Measurements from ENCODE around the gene GPD2.
A peak's percentile ranks its signal among the peaks of the same experiment; 100 is the strongest.
"Not testable (repeated sequence)": the region's sequence is repeated elsewhere in the genome, so short reads cannot be mapped to it uniquely, and the experiment has no call there.

The GPD2 gene

DNA sequence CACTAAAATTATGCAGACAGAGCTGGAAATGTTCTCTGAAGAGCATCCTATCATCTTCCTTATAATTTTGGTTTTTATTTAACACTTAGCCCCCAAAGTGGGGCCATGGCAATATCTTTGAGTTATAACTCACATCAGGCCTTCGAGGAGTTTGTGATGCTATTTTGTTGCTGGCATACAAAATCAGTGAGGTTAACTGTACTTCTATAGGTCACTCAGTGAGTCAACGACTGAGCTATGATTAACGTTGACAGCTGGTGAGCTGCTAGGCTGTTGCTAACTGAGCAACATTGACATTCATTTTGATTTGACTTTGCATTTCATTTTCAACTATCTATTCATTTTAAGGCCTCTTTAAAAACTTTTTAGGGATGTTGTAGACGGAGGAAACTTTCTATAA, 50.0 kb downstream of the GPD2 start:
- H3K4me3 ChIP-seq (ENCODE audit: low read depth, low read length) = no peak overlapping the region
- TF ChIP-seq, protein P1, sequence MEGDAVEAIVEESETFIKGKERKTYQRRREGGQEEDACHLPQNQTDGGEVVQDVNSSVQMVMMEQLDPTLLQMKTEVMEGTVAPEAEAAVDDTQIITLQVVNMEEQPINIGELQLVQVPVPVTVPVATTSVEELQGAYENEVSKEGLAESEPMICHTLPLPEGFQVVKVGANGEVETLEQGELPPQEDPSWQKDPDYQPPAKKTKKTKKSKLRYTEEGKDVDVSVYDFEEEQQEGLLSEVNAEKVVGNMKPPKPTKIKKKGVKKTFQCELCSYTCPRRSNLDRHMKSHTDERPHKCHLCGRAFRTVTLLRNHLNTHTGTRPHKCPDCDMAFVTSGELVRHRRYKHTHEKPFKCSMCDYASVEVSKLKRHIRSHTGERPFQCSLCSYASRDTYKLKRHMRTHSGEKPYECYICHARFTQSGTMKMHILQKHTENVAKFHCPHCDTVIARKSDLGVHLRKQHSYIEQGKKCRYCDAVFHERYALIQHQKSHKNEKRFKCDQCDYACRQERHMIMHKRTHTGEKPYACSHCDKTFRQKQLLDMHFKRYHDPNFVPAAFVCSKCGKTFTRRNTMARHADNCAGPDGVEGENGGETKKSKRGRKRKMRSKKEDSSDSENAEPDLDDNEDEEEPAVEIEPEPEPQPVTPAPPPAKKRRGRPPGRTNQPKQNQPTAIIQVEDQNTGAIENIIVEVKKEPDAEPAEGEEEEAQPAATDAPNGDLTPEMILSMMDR (conservative IDR thresholded peaks at IDR 0.05; ENCODE audit: low read depth, low read length) = no peak
- DNase-seq (ENCODE audit: low read depth) = peak; percentile 61

DNA sequence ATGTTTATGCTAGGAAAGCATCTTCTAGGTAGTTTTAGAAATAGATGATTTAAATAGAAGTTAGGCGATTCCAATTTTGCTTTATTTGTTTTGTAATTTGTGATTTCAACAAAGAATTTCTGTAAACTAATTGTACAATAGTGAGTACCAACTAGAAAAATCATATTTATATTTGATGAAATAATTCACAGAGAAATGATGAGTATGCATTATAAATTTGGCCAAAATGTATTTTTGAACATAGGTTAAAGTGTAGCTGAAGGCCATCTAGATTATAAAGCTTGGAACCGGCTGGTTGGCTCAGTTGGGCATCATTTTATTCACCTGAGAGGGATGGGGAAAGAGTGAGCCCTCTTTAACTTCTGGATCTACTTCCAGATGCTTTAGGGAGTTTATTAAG, 50.4 kb downstream of the GPD2 start:
- DNase-seq (ENCODE audit: low read depth) = no peak
- no peak overlapping the region for H3K4me3 ChIP-seq (ENCODE audit: low read depth, low read length)
- TF ChIP-seq, protein P1 (conservative IDR thresholded peaks at IDR 0.05; ENCODE audit: low read depth, low read length) = no peak

DNA sequence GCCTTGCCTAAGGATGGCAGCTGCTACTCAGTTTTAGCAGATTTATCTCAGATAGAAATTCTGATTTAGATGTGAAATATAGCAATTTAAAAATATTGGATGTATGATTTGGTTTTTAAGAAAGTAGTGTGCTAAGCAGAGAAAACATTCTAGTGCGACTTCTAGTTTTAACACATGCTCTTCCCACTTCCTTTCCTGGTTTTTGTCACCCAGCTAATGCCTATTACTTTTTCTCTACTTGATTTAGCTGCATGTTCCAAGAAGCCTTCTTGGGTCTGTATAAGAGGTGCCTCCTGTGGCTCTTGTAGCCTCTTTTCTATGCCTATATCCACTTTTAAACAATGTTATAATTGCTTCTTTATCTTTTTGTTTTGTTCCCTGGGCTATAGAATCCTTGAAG, 53.0 kb downstream of the GPD2 start:
- DNase-seq (ENCODE audit: low read depth) = no peak
- TF ChIP-seq, protein P1 (conservative IDR thresholded peaks at IDR 0.05; ENCODE audit: low read depth, low read length) = no peak
- no peak overlapping the region for H3K4me3 ChIP-seq (ENCODE audit: low read depth, low read length)

DNA sequence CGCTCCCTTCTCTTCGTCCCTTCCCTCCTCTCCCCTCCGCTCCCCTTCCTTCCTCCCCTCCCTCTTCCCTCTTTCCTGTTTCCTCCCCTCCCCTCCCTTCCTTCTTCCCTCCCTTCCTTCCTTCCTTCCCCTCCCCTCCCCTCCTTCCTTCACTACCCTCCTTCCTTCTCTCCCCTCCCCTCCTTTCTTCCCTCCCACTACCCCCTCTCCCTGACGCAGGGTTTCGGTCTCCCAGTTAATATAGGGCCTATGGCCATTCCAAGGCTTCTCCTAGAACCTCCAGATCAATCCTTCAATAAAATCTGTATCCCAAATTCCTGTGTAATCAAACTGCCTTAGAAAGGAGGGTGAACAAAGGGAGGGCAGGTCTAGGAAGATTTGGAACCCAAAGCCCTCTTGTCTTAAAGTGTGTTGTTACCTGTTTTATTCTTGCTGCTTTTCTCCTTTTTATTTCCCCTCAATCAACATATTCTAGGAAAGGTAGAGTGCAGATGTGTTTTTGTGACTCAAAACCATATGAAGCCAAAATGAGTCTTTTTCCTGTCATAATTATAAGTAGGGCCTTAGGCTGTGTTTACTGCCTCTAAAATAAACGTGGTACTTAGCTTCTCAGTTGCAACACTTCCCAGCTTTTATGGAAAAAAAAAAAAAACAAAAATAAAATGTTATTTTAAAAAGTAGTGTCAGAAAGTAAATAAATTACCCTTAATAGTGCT, 53.7 kb downstream of the GPD2 start:
- no peak overlapping the region for H3K4me3 ChIP-seq (ENCODE audit: low read depth, low read length)
- TF ChIP-seq, protein P1 (conservative IDR thresholded peaks at IDR 0.05; ENCODE audit: low read depth, low read length) = no peak
- DNase-seq (ENCODE audit: low read depth) = no peak

DNA sequence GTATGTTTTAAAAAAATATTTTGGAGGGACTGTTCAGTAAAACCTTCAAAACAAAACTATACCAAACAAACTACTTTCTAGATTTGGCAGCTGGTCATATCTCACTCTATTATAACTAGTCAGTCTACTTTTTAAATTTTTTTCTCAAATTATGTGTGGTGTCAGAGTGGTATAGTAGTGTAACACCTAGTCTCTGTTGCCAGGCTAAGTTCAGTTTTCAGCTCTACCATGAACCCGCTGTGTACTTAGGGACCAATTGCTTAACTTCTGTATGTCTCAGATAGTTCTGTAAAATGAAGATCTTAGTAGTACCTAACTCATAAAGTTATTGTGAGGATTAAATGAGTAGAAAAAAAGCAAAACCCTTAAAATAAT, 54.3 kb downstream of the GPD2 start:
- DNase-seq (ENCODE audit: low read depth) = no peak
- no peak overlapping the region for H3K4me3 ChIP-seq (ENCODE audit: low read depth, low read length)
- TF ChIP-seq, protein P1 (conservative IDR thresholded peaks at IDR 0.05; ENCODE audit: low read depth, low read length) = no peak

DNA sequence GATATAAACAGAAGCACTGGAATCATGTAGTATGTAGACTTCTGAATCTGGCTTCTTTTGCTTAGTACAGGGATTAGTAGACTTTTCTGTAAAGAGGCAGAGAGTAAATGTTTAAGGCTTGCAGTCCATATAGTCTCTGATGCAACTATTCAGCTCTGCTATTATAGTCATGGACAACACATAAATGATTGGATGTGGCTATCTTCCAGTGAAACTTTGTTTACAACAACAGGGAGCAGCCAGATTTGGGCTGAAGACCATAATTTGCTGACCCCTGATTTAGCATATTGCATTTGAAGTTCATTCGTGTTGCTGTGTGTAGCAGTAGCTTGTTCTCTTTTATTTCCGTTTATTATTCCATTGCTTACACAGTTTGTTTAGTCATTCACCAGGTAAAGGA, 55.0 kb downstream of the GPD2 start:
- H3K4me3 ChIP-seq (ENCODE audit: low read depth, low read length) = no peak overlapping the region
- no peak for DNase-seq (ENCODE audit: low read depth)
- TF ChIP-seq, protein P1 (conservative IDR thresholded peaks at IDR 0.05; ENCODE audit: low read depth, low read length) = no peak

DNA sequence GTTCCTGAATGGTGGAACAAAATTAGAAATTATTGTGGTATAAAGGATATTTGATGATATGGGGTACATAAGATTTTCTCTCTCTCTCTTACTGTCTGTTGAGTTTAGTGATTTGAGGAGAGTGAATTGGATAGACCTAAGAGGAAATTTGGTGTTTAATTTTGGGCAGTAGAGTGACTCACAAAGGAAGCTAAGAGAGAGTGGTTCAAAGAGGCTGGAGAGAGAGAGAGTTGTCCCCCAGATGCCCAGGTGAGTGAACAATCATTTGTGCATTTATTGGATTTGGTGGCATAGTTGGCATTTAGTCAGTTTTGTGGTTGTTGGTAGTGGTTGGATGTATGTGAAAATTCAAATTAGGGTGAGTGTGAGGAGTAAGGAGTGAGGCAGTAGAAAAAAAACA, 56.8 kb downstream of the GPD2 start:
- TF ChIP-seq, protein P1 (conservative IDR thresholded peaks at IDR 0.05; ENCODE audit: low read depth, low read length) = no peak
- DNase-seq (ENCODE audit: low read depth) = no peak

DNA sequence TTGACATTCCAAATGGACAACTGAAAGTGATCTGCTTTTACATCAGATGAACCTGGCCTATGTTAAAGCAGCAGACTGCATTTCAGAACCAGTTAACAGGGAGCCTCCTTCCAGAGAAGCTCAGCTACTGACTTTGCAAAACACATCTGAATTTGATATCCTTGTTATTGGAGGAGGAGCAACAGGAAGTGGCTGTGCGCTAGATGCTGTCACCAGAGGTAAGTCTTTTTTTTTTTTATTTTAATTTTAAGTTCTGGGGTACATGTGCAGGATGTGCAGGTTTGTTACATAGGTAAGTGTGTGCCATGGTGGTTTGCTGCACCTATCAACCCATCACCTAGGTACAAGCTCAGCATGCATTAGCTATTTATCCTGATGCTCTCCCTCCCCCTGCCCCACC, 59.8 kb downstream of the GPD2 start:
- not testable (repeated sequence) for H3K4me3 ChIP-seq (ENCODE audit: low read depth, low read length)
- peak; percentile 41 for DNase-seq (ENCODE audit: low read depth)

More for the DNA sequence above, 56.8 kb downstream of the GPD2 start:
- no peak overlapping the region for H3K4me3 ChIP-seq (ENCODE audit: low read depth, low read length)
